C1 segment of cervical spinal cord (tissue), 14 donors: ENCODE data around the gene SERTM1.

Experiments used
- DNase-seq, 14 donors: peaks; one replicate each; lab custom pipeline; 2025; lab: John Stamatoyannopoulos, UW

SERTM1 gene

GRCh38 chr13:36673838-36674326, at the start of gene SERTM1:
Gene SERTM1 (plus strand): TSS chr13:36674020. CDS start chr13:36695079, 21,059 bp downstream.
- no peak for DNase-seq

GRCh38 chr13:36628377-36629056, 45.3 kb upstream of the SERTM1 start:
- DNase-seq, result no peak

- no peak for DNase-seq
These were observed 44.8 kb upstream of the SERTM1 start for GRCh38 chr13:36629057-36629385.

GRCh38 chr13:36630181-36630803, 43.5 kb upstream of the SERTM1 start:
- DNase-seq, result no peak

GRCh38 chr13:36639610-36640009, 34.2 kb upstream of the SERTM1 start:
- DNase-seq, result no peak

- no peak for DNase-seq
These were observed 23.2 kb upstream of the SERTM1 start for GRCh38 chr13:36650611-36651010.

GRCh38 chr13:36665630-36666029, 8.2 kb upstream of the SERTM1 start:
- no peak for DNase-seq

- no peak for DNase-seq
These were observed 7.2 kb upstream of the SERTM1 start for GRCh38 chr13:36666477-36667229.

GRCh38 chr13:36668316-36668715, 5.5 kb upstream of the SERTM1 start:
- no peak for DNase-seq

- no peak for DNase-seq
These were observed 468 bp upstream of the SERTM1 start for GRCh38 chr13:36673352-36673751.

GRCh38 chr13:36674337-36675212, 755 bp downstream of the SERTM1 start:
- no peak for DNase-seq

- no peak for DNase-seq
These were observed 1.4 kb downstream of the SERTM1 start for GRCh38 chr13:36675213-36675536.

GRCh38 chr13:36680913-36681312, 7.1 kb downstream of the SERTM1 start:
- DNase-seq, result no peak

- no peak for DNase-seq
These were observed 8.2 kb downstream of the SERTM1 start for GRCh38 chr13:36681894-36682624.

- no peak for DNase-seq
These were observed 9.9 kb downstream of the SERTM1 start for GRCh38 chr13:36683701-36684100.

- DNase-seq, result no peak
These were observed 12.1 kb downstream of the SERTM1 start for GRCh38 chr13:36685927-36686326.

- no peak for DNase-seq
These were observed 22.7 kb downstream of the SERTM1 start for GRCh38 chr13:36696410-36697010.

- DNase-seq, result no peak
These were observed 26.4 kb downstream of the SERTM1 start for GRCh38 chr13:36700170-36700569.

GRCh38 chr13:36706755-36707154, 32.9 kb downstream of the SERTM1 start:
- DNase-seq, result no peak

- DNase-seq, result no peak
These were observed 35.5 kb downstream of the SERTM1 start for GRCh38 chr13:36709136-36709890.
